GOT3 (cell line): ENCODE measurements around the gene CREBL2.
"Not testable (repeated sequence)": the region's sequence is repeated elsewhere in the genome, so short reads cannot be mapped to it uniquely, and the experiment has no call there.

Experiments used
- DNase-seq: peaks from one replicate; lab custom pipeline; 2025; ENCODE audit warnings: mixed read lengths; lab: John Stamatoyannopoulos, UW

CREBL2 gene

DNA sequence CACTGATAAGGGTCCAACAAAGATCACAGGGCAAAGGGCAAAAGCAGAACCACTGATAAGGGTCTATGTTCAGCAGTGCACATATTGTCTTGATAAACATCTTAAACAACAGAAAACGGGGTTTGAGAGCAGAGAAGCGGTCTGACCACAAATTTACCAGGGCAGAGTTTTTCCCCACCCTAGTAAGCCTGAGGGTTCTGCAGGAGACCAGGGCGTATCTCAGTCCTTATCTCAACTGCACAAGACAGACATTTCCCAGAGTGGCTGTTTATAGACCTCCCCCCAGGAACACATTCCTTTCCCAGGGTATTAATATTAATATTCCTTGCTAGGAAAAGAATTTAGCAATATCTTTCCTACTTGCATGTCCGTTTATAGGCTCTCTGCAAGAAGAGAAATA is 28.3 kb downstream of the CREBL2 start:
- DNase-seq = not testable (repeated sequence)

DNA sequence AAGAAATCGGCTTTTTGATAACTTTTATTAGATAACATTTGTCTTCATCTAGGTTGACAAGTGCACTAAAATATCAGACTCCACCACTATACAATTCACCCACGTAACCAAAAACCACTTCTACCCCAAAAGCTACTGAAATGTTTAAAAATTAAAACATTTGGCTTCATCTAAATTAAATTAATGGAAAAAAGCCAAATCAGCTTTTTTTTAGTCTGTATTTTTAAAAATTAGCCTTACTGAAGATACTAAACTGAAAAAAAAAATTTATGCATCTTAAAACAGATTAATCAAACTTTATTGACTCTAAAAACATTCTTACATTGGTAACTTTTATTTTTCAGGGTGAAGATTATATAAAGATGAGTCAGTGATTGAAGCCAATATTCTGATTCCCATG is 30.0 kb downstream of the CREBL2 start:
- no peak for DNase-seq

DNA sequence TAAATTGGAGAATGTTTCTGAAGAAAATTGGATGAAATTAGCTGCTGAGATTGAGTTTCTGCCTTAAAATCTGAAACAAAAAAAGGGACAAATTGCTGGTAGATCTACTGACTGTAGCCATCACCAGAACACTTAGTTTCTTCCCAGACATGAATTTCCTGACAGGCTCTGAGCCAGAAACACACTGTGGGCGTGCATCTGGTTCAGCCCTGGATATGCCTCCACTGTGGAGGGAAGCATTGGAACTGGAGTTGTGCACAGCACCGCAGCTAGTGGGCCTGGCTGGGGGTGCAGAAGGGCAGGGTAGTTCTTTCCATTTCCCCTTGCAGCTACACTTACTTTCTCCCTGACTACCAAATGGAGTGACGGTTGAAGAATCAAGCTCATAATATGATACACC is 31.2 kb downstream of the CREBL2 start:
- no peak for DNase-seq

DNA sequence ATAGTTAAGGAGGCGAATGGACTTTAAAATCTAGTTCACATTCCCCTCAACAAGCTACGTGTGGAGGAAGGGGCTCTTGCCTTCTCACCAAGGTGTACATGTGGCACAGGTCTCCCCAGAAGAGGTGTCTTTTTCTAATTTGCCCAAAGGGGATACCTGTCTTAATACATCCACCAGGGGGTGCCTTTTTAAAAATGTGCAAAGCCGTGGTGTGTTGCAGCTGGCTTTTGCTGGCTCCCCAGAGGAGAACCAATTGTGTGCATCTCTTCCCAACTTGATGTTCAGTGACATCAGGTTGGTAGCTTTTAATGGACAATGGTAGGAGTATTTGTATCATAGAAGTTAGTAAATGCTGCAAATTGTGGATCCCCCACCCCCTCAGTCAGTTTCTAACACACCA is 33.8 kb downstream of the CREBL2 start:
- no peak for DNase-seq

DNA sequence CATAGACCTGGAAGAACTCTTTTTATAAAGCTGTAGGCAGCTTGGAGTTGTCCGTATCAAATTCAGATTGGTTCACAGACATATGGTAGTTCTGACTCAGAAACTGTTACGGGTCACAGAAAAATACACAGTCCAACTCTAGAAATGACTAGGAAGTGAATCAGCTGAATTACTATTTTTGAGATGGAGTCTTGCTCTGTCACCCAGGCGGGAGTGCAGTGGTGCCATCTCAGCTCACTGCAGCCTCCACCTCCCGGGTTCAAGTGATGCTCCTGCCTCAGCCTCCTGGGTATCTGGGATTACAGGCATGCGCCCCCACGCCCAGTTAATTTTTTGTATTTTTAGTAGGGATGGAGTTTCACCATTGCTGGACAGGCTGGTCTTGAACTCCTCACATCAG is 34.3 kb downstream of the CREBL2 start:
- not testable (repeated sequence) for DNase-seq

DNA sequence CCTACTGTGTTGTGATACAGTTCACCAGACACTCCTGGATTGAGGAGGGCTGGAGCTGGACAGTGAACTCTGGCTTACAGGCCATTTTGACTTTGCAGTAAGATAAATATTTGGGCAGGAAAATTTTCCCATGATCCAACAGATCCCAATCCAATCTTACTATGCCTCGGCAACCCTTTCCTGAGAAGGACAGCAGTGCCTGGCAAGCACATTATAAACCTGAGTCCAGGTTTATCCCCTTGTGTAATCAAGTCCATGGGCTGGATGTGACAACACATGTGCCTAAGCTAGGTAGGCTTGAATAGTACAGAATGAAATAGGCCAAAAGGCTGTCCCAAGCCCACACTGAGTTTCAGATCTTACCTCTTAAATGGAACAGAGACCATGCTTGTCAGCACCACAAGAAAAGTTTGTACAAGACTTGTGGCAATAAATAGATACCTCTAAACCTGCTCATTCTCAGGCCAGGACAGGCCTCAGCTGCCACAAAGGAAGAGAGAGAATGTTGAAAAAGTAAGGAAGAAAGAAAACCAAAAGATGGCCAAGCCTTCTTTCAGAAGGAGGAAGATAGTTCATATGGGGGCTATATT is 34.9 kb downstream of the CREBL2 start:
- no peak for DNase-seq

DNA sequence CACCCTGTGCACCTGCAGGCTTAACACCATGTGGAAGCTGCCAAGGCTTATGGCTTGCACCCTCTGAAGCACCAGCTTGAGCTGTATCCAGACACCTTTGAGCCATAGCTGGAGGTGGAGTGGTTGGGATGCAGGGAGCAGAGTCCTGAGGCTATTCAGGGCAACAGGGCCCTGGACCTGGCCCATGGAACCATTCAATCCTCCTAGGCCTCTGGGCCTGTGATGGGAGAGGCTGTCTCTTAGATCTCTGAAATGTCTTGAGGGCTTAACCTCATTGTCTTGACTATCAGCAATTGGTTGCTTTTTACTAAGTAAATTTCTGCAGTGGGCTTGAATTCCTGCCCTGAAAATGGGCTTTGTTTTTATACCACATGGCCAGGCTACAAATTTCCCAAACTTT is 36.6 kb downstream of the CREBL2 start:
- no peak for DNase-seq

DNA sequence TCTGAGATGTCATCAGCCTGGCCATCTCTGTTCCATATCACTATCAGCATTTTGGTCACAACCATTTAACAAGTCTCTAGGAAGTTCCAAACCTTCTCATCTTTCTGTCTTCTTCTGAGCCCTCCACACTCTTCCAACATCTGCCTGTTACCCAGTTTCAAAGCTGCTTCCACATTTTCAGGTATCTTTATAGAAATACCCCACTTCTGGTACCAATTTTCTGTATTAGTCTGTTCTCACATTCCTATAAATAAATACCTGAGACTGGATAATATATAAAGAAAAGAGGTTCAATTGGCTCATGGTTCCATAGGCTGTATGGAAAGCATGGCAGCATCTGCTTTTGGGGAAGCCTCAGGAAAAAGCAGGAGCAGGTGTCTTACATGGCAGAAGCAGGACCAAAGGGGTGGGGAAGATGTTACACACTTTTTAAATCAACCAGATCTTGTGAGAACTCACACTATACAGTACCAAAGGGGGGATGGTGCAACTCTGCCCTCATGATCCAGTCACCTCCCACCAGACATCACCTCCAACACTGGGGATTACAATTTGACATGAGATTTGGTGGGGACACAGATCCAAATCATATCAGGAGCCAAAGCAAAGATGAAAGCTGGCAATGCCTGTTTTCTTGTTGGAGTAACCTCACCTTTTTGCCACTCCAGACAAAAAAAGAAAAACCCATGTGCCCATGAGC is 37.4 kb downstream of the CREBL2 start:
- DNase-seq = no peak

DNA sequence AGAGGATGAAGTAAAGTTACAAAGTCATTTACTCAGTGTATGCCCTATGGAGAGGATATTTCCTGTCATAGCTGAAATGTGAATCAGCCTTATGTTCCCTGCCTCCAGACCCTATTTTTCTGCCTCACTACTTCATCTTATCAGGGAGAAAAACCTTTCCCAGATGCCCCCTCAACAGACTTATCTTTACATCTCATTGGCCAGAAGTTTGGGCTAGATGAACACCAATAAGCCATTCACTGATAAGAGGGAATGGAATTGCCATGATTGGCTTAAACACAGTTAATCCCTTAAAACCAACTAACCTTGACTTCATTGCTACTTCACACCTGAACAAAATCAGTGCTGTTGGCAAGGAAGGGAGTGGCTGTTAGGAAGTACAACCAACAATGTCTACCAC is 40.1 kb downstream of the CREBL2 start:
- no peak for DNase-seq

DNA sequence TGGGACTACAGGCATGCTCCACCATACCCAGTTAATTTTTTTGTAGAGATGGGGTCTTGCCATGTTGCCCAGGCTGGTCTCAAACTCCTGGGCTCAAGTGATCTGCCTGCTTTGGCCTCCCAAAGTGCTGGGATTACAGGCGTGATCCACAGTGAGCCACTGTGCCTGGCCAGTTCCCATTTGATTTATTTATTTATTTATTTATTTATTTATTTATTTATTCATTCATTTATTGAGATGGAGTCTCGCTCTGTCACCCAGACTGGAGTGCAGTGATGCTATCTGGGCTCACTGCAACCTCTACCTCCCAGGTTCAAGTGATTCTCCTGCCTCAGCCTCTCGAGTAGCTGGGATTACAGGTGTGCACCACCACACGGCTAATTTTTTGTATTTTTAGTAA is 41.0 kb downstream of the CREBL2 start:
- not testable (repeated sequence) for DNase-seq

DNA sequence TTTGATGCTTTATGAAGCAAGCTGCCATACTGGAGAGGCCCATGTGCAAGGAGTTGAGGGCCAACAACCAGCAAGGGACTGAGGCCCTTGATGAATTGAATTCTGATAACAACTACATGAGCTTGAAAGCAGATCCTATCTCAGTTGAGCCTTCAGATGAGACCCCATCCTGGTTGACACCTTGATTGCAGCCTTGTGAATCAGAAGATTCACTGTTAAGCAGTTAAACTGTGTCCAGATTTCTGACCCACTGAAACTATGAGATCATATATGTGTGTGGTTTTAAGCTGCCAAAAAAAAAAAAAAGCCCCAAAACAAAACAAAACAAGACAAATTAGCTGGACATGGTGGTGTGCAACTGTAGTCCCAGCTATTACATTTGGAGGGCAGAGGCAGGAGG is 42.2 kb downstream of the CREBL2 start:
- DNase-seq = no peak

DNA sequence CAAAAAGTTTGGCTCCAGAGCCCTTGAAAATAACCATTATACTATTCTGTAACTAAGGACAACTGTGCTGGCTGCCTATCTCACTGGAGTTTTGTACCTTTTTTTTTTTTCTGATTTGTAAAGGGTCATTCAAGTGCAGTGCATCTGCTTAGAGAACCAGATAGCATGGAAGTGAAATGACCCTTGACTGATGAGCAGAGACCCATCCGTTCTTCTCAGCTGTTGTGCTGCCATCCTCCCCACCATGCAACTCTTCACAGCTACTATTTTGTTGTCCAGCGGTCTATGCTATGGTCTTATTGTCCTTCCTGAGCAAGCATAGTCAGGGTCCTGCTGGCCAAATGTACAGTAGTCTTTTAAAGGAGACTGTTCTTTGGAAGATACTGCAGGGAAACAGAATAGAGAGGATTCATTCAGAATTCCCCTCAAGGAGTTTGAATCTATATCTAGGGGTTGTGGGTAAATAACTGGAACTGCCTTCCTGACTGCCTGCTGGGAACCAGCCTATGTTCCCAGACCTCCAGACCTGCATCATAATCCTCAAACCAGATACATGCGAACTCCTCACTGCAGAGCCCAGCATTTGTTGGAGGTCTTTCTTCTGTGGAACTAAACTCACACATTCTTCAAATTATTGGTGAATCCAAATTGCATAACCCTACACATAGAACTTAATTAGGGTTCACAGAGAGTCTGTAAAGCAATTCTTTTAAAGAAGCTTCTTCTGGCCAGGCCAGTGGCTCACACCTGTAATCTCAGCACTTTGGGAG is 43.2 kb downstream of the CREBL2 start:
- DNase-seq = no peak

DNA sequence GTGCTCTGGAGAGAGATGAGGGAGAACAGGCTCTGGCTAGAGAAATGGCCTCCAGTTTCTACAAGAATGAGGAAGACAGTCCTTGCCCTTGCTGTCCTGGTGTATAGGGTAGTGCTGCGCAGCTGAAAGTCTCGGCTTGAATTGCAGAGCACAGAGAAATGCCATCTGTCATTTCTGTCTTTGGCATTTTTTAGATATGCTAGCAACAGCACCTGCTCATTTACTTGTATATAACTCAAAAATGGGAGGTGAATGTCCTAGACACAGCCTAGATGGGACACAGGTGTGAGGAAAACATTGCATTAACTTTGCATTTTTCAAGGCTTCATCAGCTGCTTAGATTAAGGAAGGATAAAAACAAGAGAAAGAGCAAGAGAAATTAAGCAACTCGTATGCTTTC is 48.5 kb downstream of the CREBL2 start:
- DNase-seq = no peak

DNA sequence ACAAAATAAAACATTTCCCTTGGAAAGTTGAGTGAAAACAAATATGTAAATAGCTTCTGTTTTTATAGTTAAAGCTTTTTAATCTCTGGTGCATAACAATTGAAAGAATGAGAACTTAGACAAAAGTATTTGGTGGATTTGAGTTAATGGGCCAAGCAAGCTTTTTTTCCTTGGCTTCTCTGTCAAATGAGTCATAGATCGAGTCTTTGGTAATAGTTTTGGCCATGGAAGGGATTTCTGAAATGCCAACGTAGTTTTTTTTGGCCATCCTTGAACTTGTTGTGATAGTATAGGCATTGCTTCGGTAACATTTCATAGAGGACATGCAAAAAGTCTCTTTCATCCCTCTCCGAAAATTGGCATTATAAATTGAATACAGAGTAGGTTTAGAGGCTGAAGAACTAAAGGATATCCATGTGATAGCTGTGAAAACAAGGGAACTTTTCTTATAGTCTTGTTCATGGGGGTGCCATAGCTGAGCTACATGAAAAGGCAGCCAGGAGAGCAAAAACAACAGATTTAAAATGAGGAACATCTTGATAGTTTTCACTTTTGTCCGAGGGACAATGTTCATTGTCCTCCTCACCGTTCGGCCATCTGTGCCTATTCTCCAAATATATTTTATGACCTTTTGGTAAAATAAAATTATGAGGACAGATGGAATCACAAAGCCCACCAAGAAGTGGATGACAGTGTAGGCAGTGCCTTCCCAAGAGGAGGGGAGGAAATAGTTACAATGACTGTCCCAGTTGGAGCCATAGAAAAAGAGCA is 49.6 kb downstream of the CREBL2 start:
- no peak for DNase-seq

DNA sequence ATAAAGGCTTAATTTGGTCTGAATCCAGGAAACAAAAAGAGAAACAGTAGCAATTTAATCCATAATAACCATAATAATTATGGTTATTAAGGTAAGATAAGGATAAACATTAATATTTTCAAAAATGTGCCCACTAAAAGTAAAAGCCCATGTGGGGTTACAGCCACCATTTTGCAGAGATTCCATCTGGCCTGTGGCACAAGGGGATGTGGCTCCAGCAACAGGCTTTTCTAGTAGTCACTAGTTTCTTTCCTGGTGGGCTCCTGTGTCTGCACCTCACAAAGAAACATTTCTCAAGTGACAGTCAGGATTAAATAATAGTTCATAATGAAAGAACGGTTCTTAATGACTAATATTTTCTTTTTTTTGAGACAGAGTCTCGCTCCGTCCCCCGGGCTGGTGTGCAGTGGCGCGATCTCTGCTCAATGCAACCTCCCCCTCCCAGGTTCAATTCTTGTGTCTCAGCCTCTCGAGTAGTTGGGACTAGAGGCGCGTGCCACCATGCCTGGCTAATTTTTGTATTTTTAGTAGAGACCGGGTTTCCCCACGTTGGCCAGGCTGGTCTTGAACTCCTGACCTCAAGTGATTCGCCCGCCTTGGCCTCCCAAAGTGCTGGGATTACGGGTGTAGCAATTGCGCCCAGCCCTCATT is 52.1 kb downstream of the CREBL2 start:
- DNase-seq = no peak

DNA sequence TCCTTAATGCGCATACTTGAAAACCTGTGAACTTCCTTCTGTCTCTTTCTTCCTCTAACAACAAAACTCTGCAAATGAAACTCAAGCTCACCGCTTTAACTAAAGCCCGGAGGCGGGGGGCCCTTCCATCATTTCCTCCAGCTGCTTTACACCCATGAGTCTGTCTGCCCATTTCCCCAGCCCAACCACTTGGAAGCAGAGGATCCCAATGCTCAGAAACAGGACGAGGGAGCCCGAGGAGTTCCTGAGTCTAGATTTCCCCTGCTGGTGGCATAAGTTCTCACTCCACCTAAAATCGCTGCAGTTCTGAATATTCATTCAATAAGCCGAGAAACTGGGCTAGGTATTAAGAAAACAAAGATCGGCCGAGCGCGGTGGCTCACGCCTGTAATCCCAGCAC is 53.5 kb downstream of the CREBL2 start:
- no peak for DNase-seq

DNA sequence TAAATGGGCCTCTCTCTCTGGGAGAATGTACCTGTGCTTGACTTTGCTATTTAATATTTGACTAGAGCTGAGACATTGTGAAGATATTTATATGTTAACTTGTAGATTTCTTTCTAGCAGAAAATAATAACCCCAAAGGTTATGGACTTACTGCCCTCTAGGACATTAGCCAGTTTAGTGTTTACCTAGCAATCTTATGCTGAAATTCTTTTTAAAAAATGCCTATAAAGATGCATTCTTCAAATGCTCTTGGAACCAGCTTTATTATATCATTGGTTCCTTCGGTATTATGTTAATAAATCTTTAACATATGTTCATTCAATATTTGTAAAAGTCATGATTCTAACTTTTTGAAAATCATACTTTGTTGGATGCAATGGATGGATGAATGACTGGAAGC is 56.3 kb downstream of the CREBL2 start:
- no peak for DNase-seq

DNA sequence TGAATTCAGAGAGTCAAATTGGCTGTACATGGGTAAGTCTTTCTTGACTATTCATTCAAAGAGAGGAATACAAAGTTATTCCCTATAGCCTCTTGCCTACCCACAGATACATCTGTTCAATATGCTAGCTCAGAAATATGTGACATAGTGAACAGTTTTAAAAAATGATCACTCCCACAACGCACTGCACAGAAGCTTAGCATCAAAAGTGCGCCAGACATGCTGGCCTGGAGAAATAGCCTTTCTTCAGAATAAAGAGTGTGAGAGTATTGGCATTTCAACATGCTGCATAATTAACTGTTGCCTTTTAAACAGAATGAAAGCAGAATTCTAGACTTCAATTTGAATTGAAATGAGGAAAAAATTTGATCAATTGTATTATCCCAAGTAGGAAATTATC is 57.3 kb downstream of the CREBL2 start:
- DNase-seq = no peak

DNA sequence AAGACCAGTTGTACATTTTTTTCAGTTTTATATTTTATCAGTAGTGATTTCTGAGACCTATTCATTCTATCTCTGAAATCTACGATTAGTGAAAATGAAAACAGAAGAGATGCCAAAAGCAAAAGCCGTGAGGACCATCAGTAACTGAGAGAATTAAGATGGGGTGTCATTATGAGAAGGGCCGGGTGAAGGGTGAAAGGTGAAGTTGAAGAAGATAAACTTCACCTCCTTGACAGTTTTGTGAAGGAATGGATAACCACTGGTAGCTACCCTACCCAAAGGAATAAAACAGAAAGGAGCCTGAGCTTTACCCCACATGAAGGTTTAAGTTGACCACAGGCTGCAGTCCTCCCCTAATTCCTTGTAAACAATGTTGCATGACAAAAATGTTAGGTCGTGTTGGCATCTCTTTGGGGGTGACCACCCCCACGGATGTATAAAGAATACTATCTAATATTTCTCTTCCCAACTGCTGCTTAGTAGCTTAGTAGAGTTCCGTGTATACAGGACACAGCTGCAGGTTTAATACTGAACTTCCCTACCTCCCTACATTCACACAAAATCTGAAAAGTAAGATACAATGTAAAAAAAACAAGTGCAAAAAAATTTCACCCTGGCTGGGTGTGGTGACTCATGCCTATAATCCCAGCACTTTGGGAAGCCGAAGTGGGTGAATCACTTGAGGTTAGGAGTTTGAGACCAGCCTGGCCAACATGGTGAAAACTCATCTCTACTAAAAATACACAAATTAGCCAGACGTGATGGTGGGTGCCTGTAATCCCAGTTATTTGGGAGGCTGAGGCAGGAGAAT is 60.4 kb downstream of the CREBL2 start:
- DNase-seq = no peak

DNA sequence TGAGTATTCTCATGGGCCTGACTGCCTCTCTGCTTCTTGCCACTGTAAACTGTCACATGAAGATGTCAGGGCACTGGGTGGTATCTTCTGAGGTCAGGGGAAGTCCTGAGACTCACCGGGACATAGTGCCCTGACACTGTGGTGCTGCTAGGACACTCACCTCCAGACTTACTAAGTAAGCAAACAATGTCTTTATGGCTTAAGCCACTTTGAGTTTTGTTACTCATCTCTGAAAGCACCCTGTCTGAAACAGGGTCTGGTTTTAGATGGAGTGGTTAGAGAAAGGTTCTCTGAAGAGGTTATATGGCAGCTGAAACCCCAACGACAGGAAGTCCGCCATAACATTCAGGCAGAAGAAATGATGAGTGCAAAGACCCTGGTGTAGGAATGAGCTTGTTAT is 61.6 kb downstream of the CREBL2 start:
- DNase-seq = no peak

DNA sequence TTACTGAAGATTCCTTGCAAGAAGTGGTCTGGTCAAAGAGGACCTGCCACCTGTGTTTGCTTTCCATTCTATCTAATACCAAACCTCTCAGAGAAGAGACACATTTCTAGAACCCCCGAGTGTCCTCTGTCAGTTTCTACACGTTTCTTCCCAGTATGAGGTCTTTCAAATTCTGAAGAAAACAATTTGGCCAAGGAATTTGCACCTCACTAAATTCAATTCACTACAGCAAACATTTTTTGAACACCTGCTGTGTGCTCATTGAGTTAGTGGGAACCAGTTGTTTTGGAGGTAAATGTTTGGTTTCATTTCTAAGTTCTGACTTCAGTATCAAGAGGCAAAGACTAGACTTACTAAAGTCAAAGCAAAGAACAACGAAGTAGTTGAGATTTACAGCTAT is 64.9 kb downstream of the CREBL2 start:
- DNase-seq = no peak
